ENCODE results near the gene TSGA10IP. TPM values are rescaled to one million over a fixed set of nuclear protein-coding genes. Genes with fewer than 3 reads are reported as not detected.

The TSGA10IP gene
- total RNA-seq, 1 donor, result not detected

DNA sequence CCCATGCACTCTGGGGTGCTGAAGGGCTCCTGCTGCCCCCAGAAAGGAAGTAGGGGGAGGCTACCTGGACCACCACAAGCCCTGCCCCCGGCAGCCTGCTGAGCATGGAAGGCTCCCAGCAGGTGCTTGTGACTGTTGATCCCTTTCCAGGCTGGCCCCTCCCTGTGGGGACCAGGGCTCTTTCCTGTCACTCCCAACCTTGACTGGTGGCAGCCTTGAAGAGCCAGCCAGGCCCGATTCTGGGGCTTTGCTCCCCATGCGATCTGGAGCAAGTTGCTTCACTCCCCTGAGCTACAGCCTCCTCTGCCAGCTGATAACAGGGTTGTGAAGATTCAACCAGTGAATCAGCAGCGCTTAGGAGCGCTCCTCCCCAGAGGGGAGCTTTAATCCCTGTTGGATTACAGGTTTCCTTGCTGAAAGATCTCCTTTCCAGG, 61.9 kb downstream of the TSGA10IP start:
- H2AFZ ChIP-seq (ENCODE audit: low read length), result no peak overlapping the region
- peaks cover 12% of the 10 kb centered on the region for H3K4me1 ChIP-seq (ENCODE audit: insufficient read depth, low read length)
- TF ChIP-seq, protein P1, sequence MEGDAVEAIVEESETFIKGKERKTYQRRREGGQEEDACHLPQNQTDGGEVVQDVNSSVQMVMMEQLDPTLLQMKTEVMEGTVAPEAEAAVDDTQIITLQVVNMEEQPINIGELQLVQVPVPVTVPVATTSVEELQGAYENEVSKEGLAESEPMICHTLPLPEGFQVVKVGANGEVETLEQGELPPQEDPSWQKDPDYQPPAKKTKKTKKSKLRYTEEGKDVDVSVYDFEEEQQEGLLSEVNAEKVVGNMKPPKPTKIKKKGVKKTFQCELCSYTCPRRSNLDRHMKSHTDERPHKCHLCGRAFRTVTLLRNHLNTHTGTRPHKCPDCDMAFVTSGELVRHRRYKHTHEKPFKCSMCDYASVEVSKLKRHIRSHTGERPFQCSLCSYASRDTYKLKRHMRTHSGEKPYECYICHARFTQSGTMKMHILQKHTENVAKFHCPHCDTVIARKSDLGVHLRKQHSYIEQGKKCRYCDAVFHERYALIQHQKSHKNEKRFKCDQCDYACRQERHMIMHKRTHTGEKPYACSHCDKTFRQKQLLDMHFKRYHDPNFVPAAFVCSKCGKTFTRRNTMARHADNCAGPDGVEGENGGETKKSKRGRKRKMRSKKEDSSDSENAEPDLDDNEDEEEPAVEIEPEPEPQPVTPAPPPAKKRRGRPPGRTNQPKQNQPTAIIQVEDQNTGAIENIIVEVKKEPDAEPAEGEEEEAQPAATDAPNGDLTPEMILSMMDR (IDR thresholded peaks at IDR 0.05; ENCODE audit: extremely low read depth, low read depth, low read length), result no peak
- DNase-seq (ENCODE audit: insufficient read length, low spot score, missing footprints), result peak; percentile 66
- no peaks in the 10 kb centered on the region for H3K9me3 ChIP-seq (ENCODE audit: low read depth, low read length)
- H3K27me3 ChIP-seq (ENCODE audit: insufficient read depth, low read length), result no peaks in the 10 kb centered on the region
- H3K4me3 ChIP-seq (ENCODE audit: insufficient read depth, low read length), result no peak overlapping the region
- H4K20me1 ChIP-seq (ENCODE audit: insufficient read depth, low read length), result no peaks in the 10 kb centered on the region
- peaks cover 13% of the 10 kb centered on the region for H3K36me3 ChIP-seq (ENCODE audit: insufficient read depth, low read length)
- no peak overlapping the region for H3K4me2 ChIP-seq (ENCODE audit: insufficient read depth, low read length)
- H3K27ac ChIP-seq (ENCODE audit: low read depth, low read length), result no peak overlapping the region
- peaks cover 18% of the 10 kb centered on the region for H3K79me2 ChIP-seq (ENCODE audit: insufficient read depth, low read length)

GRCh38 chr11:66008095-66008467, 62.8 kb downstream of the TSGA10IP start:
- Histone ChIP-seq H3K9me3 (ENCODE audit: low read depth, low read length) (no peaks in the 10 kb centered on the region), H3K27me3 (ENCODE audit: insufficient read depth, low read length) (no peaks in the 10 kb centered on the region), H4K20me1 (ENCODE audit: insufficient read depth, low read length) (no peaks in the 10 kb centered on the region), H3K4me2 (ENCODE audit: insufficient read depth, low read length) (no peak overlapping the region), H3K27ac (ENCODE audit: low read depth, low read length) (no peak overlapping the region), H3K79me2 (ENCODE audit: insufficient read depth, low read length) (peaks cover 13% of the 10 kb centered on the region), H3K4me1 (ENCODE audit: insufficient read depth, low read length) (peaks cover 13% of the 10 kb centered on the region), H3K4me3 (ENCODE audit: insufficient read depth, low read length) (no peak overlapping the region), H2AFZ (ENCODE audit: low read length) (no peak overlapping the region), H3K36me3 (ENCODE audit: insufficient read depth, low read length) (peaks cover 13% of the 10 kb centered on the region)
- TF ChIP-seq, protein P1 (IDR thresholded peaks at IDR 0.05; ENCODE audit: extremely low read depth, low read depth, low read length), result no peak
- DNase-seq (ENCODE audit: insufficient read length, low spot score, missing footprints), result peak; percentile 60

DNA sequence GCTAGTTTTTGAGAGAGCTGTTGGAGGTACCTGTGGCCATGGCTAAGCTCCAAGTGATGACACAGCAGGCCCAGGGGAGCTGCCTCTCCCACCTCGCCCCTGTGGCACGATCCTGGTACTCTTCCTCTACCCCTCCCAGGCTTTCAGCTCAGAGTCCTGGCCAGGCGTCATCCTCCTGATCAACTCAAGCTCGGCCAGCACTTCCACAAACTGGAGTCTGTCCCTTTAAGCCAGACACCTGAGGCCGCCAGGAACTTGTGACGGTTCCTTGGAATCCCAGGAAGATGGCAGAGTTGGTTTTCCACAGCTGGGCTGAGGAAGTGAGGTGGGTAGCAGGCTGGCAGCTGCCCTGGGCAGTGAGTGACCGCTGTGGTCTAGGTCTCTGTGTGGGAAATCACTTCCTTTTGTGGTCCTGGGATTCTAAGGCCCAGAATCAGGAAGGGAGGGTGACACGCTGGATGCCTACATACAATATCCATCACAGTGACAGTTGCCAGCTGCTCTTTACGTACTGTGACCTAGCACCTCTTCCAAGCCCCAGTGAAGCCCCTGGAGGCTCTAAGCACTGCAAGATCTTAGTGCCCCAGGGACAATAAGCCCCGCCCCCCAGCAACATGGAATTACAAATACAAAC, 63.3 kb downstream of the TSGA10IP start:
- Histone ChIP-seq H3K4me2 (ENCODE audit: insufficient read depth, low read length) (no peak overlapping the region), H3K4me3 (ENCODE audit: insufficient read depth, low read length) (no peak overlapping the region), H3K4me1 (ENCODE audit: insufficient read depth, low read length) (peaks cover 12% of the 10 kb centered on the region), H4K20me1 (ENCODE audit: insufficient read depth, low read length) (no peaks in the 10 kb centered on the region), H3K79me2 (ENCODE audit: insufficient read depth, low read length) (peaks cover 8% of the 10 kb centered on the region), H2AFZ (ENCODE audit: low read length) (peak overlapping the region; percentile 81), H3K27ac (ENCODE audit: low read depth, low read length) (no peak overlapping the region), H3K36me3 (ENCODE audit: insufficient read depth, low read length) (peaks cover 13% of the 10 kb centered on the region), H3K27me3 (ENCODE audit: insufficient read depth, low read length) (no peaks in the 10 kb centered on the region), H3K9me3 (ENCODE audit: low read depth, low read length) (no peaks in the 10 kb centered on the region)
- TF ChIP-seq, protein P1 (IDR thresholded peaks at IDR 0.05; ENCODE audit: extremely low read depth, low read depth, low read length), result no peak
- peak; percentile 71 for DNase-seq (ENCODE audit: insufficient read length, low spot score, missing footprints)

Other genes with a start within 250 kb of the TSGA10IP start
- 37.4 and 44.2 TPM in 2 replicates for gene KAT5, start 233.2 kb upstream of the TSGA10IP start, total RNA-seq
- 27.4 and 27.9 TPM in 2 replicates for gene RNASEH2C, start 224.7 kb upstream of the TSGA10IP start, total RNA-seq
- gene AP5B1, start 164.5 kb upstream of the TSGA10IP start, total RNA-seq, result 15.3 and 18.1 TPM in 2 replicates
- gene OVOL1, start 158.4 kb upstream of the TSGA10IP start, total RNA-seq, result not detected in 2 replicates
- gene SNX32, start 111.5 kb upstream of the TSGA10IP start, total RNA-seq, result 1.1 and 1.5 TPM in 2 replicates
- gene CFL1, start 87.3 kb upstream of the TSGA10IP start, total RNA-seq, result 607 and 704 TPM in 2 replicates
- 50.1 and 53.6 TPM in 2 replicates for gene MUS81, start 85.0 kb upstream of the TSGA10IP start, total RNA-seq
- gene EFEMP2, start 72.7 kb upstream of the TSGA10IP start, total RNA-seq, result 81.6 and 94.8 TPM in 2 replicates
- not detected in 2 replicates for gene CTSW, start 65.6 kb upstream of the TSGA10IP start, total RNA-seq
- gene FIBP, start 57.0 kb upstream of the TSGA10IP start, total RNA-seq, result 129 and 151 TPM in 2 replicates
- gene CCDC85B, start 54.8 kb upstream of the TSGA10IP start, total RNA-seq, result 42.4 and 47.0 TPM in 2 replicates
- gene FOSL1, start 45.1 kb upstream of the TSGA10IP start, total RNA-seq, result 13.0 and 13.8 TPM in 2 replicates
- 30.9 and 32.9 TPM in 2 replicates for gene C11orf68, start 26.4 kb upstream of the TSGA10IP start, total RNA-seq
- gene DRAP1, start 26.1 kb upstream of the TSGA10IP start, total RNA-seq, result 170 and 190 TPM in 2 replicates
- gene SART1, start 16.3 kb downstream of the TSGA10IP start, total RNA-seq, result 22.4 and 25.3 TPM in 2 replicates
- gene EIF1AD, start 56.7 kb downstream of the TSGA10IP start, total RNA-seq, result 28.6 and 31.2 TPM in 2 replicates
- gene BANF1, start 57.0 kb downstream of the TSGA10IP start, total RNA-seq, result 14.5 and 14.7 TPM in 2 replicates
- gene CST6, start 66.5 kb downstream of the TSGA10IP start, total RNA-seq, result 1.8 and 2.9 TPM in 2 replicates
- gene CATSPER1, start 81.0 kb downstream of the TSGA10IP start, total RNA-seq, result not detected in 2 replicates
- gene GAL3ST3, start 103.7 kb downstream of the TSGA10IP start, total RNA-seq, result not detected in 2 replicates
- gene SF3B2, start 106.9 kb downstream of the TSGA10IP start, total RNA-seq, result 131 and 164 TPM in 2 replicates
- 38.0 and 39.8 TPM in 2 replicates for gene PACS1, start 124.8 kb downstream of the TSGA10IP start, total RNA-seq

All from osteoblast (primary cell).